Activated B cell treated with CpG ODN at 0.5 μM for 24 hours (primary cell): Measurements from ENCODE around the gene ATF7. TPM values are rescaled to one million over a fixed set of nuclear protein-coding genes. Genes with fewer than 3 reads are reported as not detected.

Experiments
- ATAC-seq: fragments of 200-7000 bp; cut with Tn5 transposase; one replicate; pipeline ENCODE4 v1.10.0; 2021; ENCODE audit warnings: low read depth, mild to moderate bottlenecking, moderate library complexity
- CTCF ChIA-PET: fragments of 350-600 bp; sonication (Branson Sonifier 250); formaldehyde crosslinking; loops from one replicate; lab custom pipeline; 2021; ENCODE audit warnings: antibody characterized with exemption; lab: Charles Lee
- POLR2A ChIA-PET: fragments of 350-600 bp; sonication (Branson Sonifier 250); formaldehyde crosslinking; loops from one replicate; lab custom pipeline; 2021; ENCODE audit warnings: antibody characterized with exemption; lab: Charles Lee
- DNase-seq: peaks from one replicate; pipeline ENCODE4 v3.0.0; 2022
- H3K27ac Mint-ChIP-seq: one replicate; pipeline ENCODE4 v1.8.0; 2020; ENCODE audit warnings: mixed read lengths
- H3K27me3 Mint-ChIP-seq: one replicate; pipeline ENCODE4 v1.8.0; 2021; ENCODE audit warnings: mixed read lengths
- H3K36me3 Mint-ChIP-seq: one replicate; pipeline ENCODE4 v1.8.0; 2021; ENCODE audit warnings: low read depth, mixed read lengths
- H3K4me1 Mint-ChIP-seq: one replicate; pipeline ENCODE4 v1.8.0; 2021; ENCODE audit warnings: mixed read lengths
- H3K4me3 Mint-ChIP-seq: one replicate; pipeline ENCODE4 v1.8.0; 2020; ENCODE audit warnings: mild to moderate bottlenecking, mixed read lengths
- H3K9me3 Mint-ChIP-seq: one replicate; pipeline ENCODE4 v1.8.0; 2020; ENCODE audit warnings: mixed read lengths
- intact Hi-C: fragments of 100-400 bp; cut with micrococcal nuclease; formaldehyde crosslinking; loops from one replicate; pipeline ENCODE4 v1.15.1; 2024
- total RNA-seq: library from RNA; stranded (reverse); gene quantifications from 2 replicates; pipeline ENCODE4 v1.2.3, GENCODE V29; 2022
- TF ChIP-seq, protein P1 (sequence below): fragments of 200-600 bp; IDR thresholded peaks from one replicate; pipeline ENCODE4 v1.8.0; 2022; ENCODE audit warnings: antibody characterized with exemption, mild to moderate bottlenecking

Gene ATF7
- total RNA-seq, 1 donor from 2014 or later = 36.8 TPM

DNA sequence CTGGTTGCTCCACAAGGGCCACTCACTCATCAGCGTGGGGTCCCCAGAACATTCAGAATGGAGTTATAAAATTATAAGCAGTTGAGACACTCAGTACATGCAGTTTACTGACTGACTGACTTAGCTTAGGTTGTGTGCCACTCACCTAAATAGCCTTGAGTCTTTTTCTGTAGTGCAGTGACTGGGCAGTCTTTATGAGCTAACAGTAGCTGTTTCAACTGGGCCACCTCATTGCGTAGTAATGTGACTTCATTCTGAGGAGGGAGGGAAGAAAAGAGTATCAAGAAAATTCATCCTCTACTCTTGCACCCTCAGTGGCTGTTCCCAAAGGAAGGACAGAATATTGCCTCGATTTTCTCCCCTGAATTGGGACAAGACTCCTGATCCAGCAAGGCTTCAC is 103.1 kb downstream of the ATF7 start:
- ChIA-PET POLR2A (no interaction called here), CTCF (interaction anchor here (0.6 kb wide), 1 partner anchor 14 kb away, joined by 3 read pairs; no protein-coding TSS in a partner anchor)
- intact Hi-C loops = no loop called here
- Mint-ChIP-seq H3K27me3 (no peaks in the 10 kb centered on the region), H3K27ac (no peak overlapping the region), H3K4me1 (no peaks in the 10 kb centered on the region), H3K9me3 (no peaks in the 10 kb centered on the region), H3K4me3 (no peak overlapping the region), H3K36me3 (peaks cover 67% of the 10 kb centered on the region)
- ATAC-seq (no peak), DNase-seq (no peak)
- TF ChIP-seq, protein P1, sequence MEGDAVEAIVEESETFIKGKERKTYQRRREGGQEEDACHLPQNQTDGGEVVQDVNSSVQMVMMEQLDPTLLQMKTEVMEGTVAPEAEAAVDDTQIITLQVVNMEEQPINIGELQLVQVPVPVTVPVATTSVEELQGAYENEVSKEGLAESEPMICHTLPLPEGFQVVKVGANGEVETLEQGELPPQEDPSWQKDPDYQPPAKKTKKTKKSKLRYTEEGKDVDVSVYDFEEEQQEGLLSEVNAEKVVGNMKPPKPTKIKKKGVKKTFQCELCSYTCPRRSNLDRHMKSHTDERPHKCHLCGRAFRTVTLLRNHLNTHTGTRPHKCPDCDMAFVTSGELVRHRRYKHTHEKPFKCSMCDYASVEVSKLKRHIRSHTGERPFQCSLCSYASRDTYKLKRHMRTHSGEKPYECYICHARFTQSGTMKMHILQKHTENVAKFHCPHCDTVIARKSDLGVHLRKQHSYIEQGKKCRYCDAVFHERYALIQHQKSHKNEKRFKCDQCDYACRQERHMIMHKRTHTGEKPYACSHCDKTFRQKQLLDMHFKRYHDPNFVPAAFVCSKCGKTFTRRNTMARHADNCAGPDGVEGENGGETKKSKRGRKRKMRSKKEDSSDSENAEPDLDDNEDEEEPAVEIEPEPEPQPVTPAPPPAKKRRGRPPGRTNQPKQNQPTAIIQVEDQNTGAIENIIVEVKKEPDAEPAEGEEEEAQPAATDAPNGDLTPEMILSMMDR = no peak

DNA sequence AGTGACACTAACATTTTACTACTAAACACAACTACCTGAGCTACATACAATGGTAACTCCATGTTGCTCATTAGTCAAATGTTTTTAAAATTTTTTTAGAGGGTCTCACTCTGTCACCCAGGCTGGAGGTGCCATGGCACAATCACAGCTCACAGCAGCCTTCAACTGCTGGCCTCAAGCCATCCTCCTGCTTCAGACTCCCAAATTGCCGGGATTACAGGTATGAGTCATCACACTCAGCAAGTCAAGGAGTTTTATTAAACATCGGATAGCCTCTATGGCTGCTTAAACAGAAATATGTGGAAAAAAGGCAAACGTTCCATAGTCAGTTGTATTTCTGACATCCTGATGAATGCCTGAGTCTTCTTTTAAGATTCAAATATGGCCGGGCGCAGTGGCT is 107.8 kb downstream of the ATF7 start:
- CTCF ChIA-PET = interaction anchor here (1.0 kb wide), 1 partner anchor 166 kb away, joined by 4 read pairs; no protein-coding TSS in a partner anchor
- no peak for DNase-seq
- intact Hi-C loops = no loop called here
- Mint-ChIP-seq H3K27ac (no peak overlapping the region), H3K4me3 (no peak overlapping the region), H3K36me3 (peaks cover 78% of the 10 kb centered on the region), H3K4me1 (no peaks in the 10 kb centered on the region), H3K9me3 (no peaks in the 10 kb centered on the region), H3K27me3 (no peaks in the 10 kb centered on the region)
- POLR2A ChIA-PET = no interaction called here
- TF ChIP-seq, protein P1 = no peak
- no peak for ATAC-seq

DNA sequence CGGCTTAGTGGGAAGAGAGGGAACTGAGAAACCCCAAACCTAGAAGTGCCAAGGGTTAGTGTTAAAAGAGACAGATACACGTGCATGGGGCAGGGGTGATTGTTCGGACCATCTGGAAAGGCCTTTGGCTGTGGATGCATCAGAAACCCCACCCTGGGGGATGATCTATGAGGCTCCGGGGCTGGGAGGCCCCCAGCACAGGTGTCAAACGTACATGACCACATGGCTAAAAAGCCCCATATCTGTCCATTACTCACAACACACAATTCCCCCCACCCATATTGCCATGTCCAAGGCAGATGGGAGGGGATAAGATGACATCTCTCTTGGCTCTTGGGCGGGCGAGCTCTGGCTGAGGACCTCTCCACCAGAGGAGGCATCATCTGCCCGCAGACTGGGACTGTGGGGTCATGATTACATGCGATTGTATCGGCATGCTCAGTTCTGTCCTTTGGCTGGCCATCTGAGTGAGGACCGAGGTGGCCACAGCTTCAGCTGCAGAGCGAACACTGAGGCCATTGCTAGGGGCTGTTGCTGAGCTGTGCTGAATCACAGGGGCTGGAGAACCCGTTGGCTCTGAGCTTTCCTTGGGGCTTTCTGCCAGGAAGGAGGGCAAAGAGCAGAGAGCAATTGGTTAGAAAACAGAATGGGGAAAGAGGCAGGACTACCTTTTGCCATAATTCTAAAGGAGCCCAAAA is 109.3 kb downstream of the ATF7 start:
- peaks cover 74% of the 10 kb centered on the region for H3K36me3 Mint-ChIP-seq
- H3K27me3 Mint-ChIP-seq = no peaks in the 10 kb centered on the region
- intact Hi-C loops = no loop called here
- ChIA-PET CTCF (no interaction called here), POLR2A (interaction anchor here (3.1 kb wide), 1 partner anchor 16 kb away, joined by 11 read pairs; the partner anchor contains the start of gene TARBP2)
- no peaks in the 10 kb centered on the region for H3K4me1 Mint-ChIP-seq
- H3K4me3 Mint-ChIP-seq = no peak overlapping the region
- TF ChIP-seq, protein P1 = no peak
- H3K9me3 Mint-ChIP-seq = no peaks in the 10 kb centered on the region
- ATAC-seq (no peak), DNase-seq (no peak)
- H3K27ac Mint-ChIP-seq = no peak overlapping the region

DNA sequence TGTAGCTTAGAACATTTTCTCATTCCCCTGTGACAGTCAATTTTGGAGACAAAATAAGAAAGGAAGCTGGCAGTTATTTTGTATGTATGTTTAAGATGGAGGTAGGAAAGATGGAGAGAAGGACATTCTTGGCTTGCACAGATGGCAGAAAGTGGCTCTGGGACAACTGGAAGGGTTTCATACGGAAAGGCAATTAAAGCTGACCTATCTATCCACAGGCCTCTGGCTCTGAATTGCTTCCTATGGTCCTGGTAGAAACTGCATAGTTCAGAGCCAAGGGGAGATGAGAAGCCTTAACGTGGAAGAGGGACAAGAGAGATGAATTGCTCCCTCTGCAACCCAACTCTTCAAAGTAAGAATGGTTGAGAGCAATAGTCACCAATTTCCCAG is 110.9 kb downstream of the ATF7 start:
- intact Hi-C loops = no loop called here
- POLR2A ChIA-PET = interaction anchor here (3.1 kb wide), 1 partner anchor 14 kb away, joined by 11 read pairs; the partner anchor contains the start of gene TARBP2
- Mint-ChIP-seq H3K27ac (no peak overlapping the region), H3K9me3 (no peaks in the 10 kb centered on the region), H3K36me3 (peaks cover 71% of the 10 kb centered on the region), H3K4me3 (no peak overlapping the region), H3K27me3 (no peaks in the 10 kb centered on the region), H3K4me1 (no peaks in the 10 kb centered on the region)
- ATAC-seq (no peak), DNase-seq (no peak)
- CTCF ChIA-PET = no interaction called here
- TF ChIP-seq, protein P1 = no peak

DNA sequence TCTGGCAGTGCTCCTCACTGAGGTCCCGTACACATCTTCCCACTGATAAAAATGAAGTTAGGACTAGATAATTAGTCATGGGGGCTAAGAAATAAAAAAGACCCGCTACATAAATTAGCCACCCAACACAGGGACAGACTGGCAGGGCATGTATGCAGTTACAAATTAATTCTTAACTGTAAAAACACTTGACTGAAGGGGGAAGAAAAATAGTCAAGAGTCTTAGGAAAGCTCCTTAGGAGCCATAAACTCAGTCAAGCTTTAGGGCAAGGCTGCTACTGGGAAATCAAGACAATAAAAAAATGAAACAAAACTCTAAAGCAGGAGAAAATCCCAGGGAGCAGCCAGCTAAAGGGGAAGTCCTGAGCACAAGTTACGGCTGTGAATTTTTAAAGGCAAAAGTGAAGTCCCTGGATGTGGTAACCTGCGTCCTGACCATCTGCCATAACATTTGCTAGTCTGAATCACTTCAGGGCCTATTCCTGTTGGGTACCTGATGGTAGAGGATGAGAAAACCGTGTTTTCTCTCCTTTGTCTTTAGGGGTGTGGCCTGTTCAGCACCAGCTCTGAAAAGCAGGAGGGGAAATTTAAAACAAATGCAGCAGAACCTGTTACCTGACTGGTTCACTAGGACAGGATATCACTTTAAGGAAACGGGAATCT is 111.4 kb downstream of the ATF7 start:
- ATAC-seq = no peak
- Mint-ChIP-seq H3K9me3 (no peaks in the 10 kb centered on the region), H3K4me1 (no peaks in the 10 kb centered on the region), H3K36me3 (peaks cover 66% of the 10 kb centered on the region), H3K4me3 (no peak overlapping the region), H3K27me3 (no peaks in the 10 kb centered on the region), H3K27ac (no peak overlapping the region)
- POLR2A ChIA-PET = interaction anchor here (3.1 kb wide), 1 partner anchor 14 kb away, joined by 11 read pairs; the partner anchor contains the start of gene TARBP2
- intact Hi-C loops = no loop called here
- DNase-seq = no peak
- CTCF ChIA-PET = no interaction called here
- TF ChIP-seq, protein P1 = no peak
